Adrenal gland (tissue), 12 donors: ENCODE results near the gene CBL. TPM values are rescaled to one million over a fixed set of nuclear protein-coding genes. Genes with fewer than 3 reads are reported as not detected.
"Not testable (repeated sequence)": the region's sequence is repeated elsewhere in the genome, so short reads cannot be mapped to it uniquely, and the experiment has no call there.

Source experiments
- DNase-seq, 7 donors: peaks; one replicate each; pipeline ENCODE4 v3.0.0-alpha.2; 2019 to 2020
- H3K27ac ChIP-seq, 5 donors: fragments of 200-600 bp; sonication (generic) in 4 of 5; 1 replicate in 3 of 5; 2 replicates in 2 of 5; pipeline versions ENCODE4 v1.5.1 to v1.8.0; 2016 to 2020; ENCODE audit warnings: mild to moderate bottlenecking in 1 of 5
- H3K27me3 ChIP-seq: fragments of 200-600 bp; 2 replicates; pipeline ENCODE4 v1.8.0; 2021
- H3K36me3 ChIP-seq, 2 donors: fragments of 200-600 bp; replicated peaks in 1 of 2; 1 replicate in 1 of 2; 2 replicates in 1 of 2; pipeline versions ENCODE4 v1.5.1 to v1.8.0; 2018 to 2022
- H3K4me1 ChIP-seq, 2 donors: fragments of 200-600 bp; replicated peaks in 1 of 2; 1 replicate in 1 of 2; 2 replicates in 1 of 2; pipeline versions ENCODE4 v1.5.1 to v1.8.0; 2018 to 2021
- H3K4me3 ChIP-seq, 4 donors: fragments of 200-600 bp; sonication (generic) in 3 of 4; one replicate each; pipeline ENCODE4 v1.5.1; 2016 to 2018
- H3K9me3 ChIP-seq, 3 donors: fragments of 200-600 bp; sonication (generic) in 1 of 3; replicated peaks in 1 of 3; 1 replicate in 2 of 3; 2 replicates in 1 of 3; pipeline versions ENCODE4 v1.5.1 to v1.8.0; 2016 to 2021
- CTCF ChIP-seq, 6 experiments: fragments of 450-650 bp in 4 of 6; fragments of 200-600 bp in 2 of 6; sonication (generic) in 1 of 6; IDR thresholded peaks; 1 replicate in 5 of 6; 2 replicates in 1 of 6; pipeline versions ENCODE4 v1.5.1 to v1.8.0; 2016 to 2021; ENCODE audit warnings: antibody characterized with exemption in 6 of 6, mild to moderate bottlenecking in 2 of 6, moderate library complexity in 1 of 6
- POLR2A ChIP-seq, 2 donors: fragments of 450-650 bp; IDR thresholded peaks; one replicate each; pipeline ENCODE4 v1.6.1; 2017; ENCODE audit warnings: antibody characterized with exemption in 2 of 2, mild to moderate bottlenecking in 2 of 2, moderate library complexity in 1 of 2
- WGBS, 4 donors: extraction: QIAGEN DNeasy Blood & Tissue Kit in 2 of 4; methylation state at CpG; one replicate each; pipeline versions ENCODE4 v1.1.5 to v1.1.7; 2013 to 2017; 5-methylcytosine and 5-hydroxymethylcytosine counted together
- intact Hi-C, 2 donors: fragments of 100-400 bp; cut with DNase I; formaldehyde crosslinking; loops; one replicate each; pipeline versions ENCODE4 v1.14.1 to v1.15.0; 2022 to 2023
- polyA plus RNA-seq, 3 donors: library from polyadenylated mRNA; stranded (reverse); fragments of 200-250 nt in 2 of 3; fragments of 350-450 nt in 1 of 3; fragmentation: Illumina TruSeq in 1 of 3; extraction: RNeasy Lipid Tissue Mini Kit (QIAGEN cat#74804) in 1 of 3; gene quantifications; one replicate each; pipeline ENCODE4 v1.2.3, GENCODE V29; 2013 to 2014
- total RNA-seq, 9 donors: library from RNA; depleted of rRNA in 4 of 9; stranded (reverse); fragments of >200 nt in 4 of 9; fragments of 120-200 nt in 1 of 9; fragmentation: NEBNext Ultra II Directional in 1 of 9; extraction: Animal tissue kit (Norgen Biotek cat#: 25700) in 1 of 9; gene quantifications; one replicate each; pipeline versions ENCODE4 v1.1.0 to v1.2.4, GENCODE V29; 2013 to 2023
- donor health status: healthy with polysubstance abuse.
- donor health status: Bipolar disorder and iron deficiency.
- donor health status: DM: yes; HTN: yes; CAD: no.
- donor health status: DM: no; HTN: no; CAD: no.
- donor health status: DM: no; HTN: no; CAD: no.
- donor health status: DM: yes; HTN: yes; CAD: no.

The CBL gene
- total and polyA plus RNA-seq, 12 donors, result 4.9 to 21.9 (median 13.5) TPM

- Histone ChIP-seq H3K27ac (no peak overlapping the region), H3K36me3 (no peaks in the 10 kb centered on the region), H3K27me3 (no peaks in the 10 kb centered on the region), H3K9me3 (no peaks in the 10 kb centered on the region), H3K4me1 (no peaks in the 10 kb centered on the region), H3K4me3 (no peak overlapping the region)
- peak in 1 of 7 donors; percentile 9 for DNase-seq
- WGBS, 4 donors, result 79 to 87% (median 84%) methylated on average over 6 of the region's 6 CpGs
- intact Hi-C loops, result loop anchor here in 1 of 2 donors (10.0 kb wide), 1 partner anchor 54 kb away; the partner anchor contains the start of gene ABCG4
- TF ChIP-seq CTCF (IDR thresholded peaks at IDR 0.05) (no peak), POLR2A (IDR thresholded peaks at IDR 0.05) (no peak)
These were observed 7.2 kb upstream of the CBL start for GRCh38 chr11:119198925-119199324.

GRCh38 chr11:119201236-119201635, 4.9 kb upstream of the CBL start:
- H3K4me3 ChIP-seq, H3K9me3 ChIP-seq, H3K36me3 ChIP-seq, H3K27me3 ChIP-seq, H3K27ac ChIP-seq: not testable (repeated sequence)
- WGBS, 4 donors, result 36 to 66% (median 52%) methylated on average over 5 of the region's 5 CpGs
- intact Hi-C loops, result loop anchor here (5.0 to 10.0 kb wide), 2 partner anchors 121 to 134 kb away; partner anchors contain the start of gene RNF26 (in 1 of the 2)
- peaks cover 7 to 11% of the 10 kb centered on the region in 2 donors for H3K4me1 ChIP-seq
- DNase-seq, result peak in 6 of 7 donors; percentile 38 to 80 (median 67)

- no peak for DNase-seq
- TF ChIP-seq POLR2A (IDR thresholded peaks at IDR 0.05), result no peak
- TF ChIP-seq CTCF (IDR thresholded peaks at IDR 0.05), result no peak
- Histone ChIP-seq H3K4me1 (peaks cover 7 to 18% of the 10 kb centered on the region in 2 donors), H3K36me3 (no peaks in the 10 kb centered on the region), H3K9me3 (no peaks in the 10 kb centered on the region), H3K27ac (no peak overlapping the region), H3K27me3 (no peaks in the 10 kb centered on the region), H3K4me3 (no peak overlapping the region)
- intact Hi-C loops, result loop anchor here (5.0 to 10.0 kb wide), 2 partner anchors 120 to 132 kb away; partner anchors contain the start of gene RNF26 (in 1 of the 2)
- WGBS, 4 donors, result 82 to 92% (median 89%) methylated on average over 7 of the region's 7 CpGs
These were observed 3.6 kb upstream of the CBL start for GRCh38 chr11:119202554-119202953.

- no peaks in the 10 kb centered on the region for H3K9me3 ChIP-seq
- no peak overlapping the region for H3K4me3 ChIP-seq
- H3K27me3 ChIP-seq, result no peaks in the 10 kb centered on the region
- no peak overlapping the region for H3K27ac ChIP-seq
- H3K36me3 ChIP-seq, result no peaks in the 10 kb centered on the region
- no peak for DNase-seq
- intact Hi-C loops, result loop anchor here (5.0 to 10.0 kb wide), 2 partner anchors 118 to 131 kb away; partner anchors contain the start of gene RNF26 (in 1 of the 2)
- TF ChIP-seq POLR2A (IDR thresholded peaks at IDR 0.05), result no peak
- H3K4me1 ChIP-seq, result peaks cover 7 to 33% of the 10 kb centered on the region in 2 donors
- 92 to 97% (median 94%) methylated on average over 9 of the region's 9 CpGs for WGBS, 4 donors
These were observed 2.1 kb upstream of the CBL start for GRCh38 chr11:119204066-119204465.

- Histone ChIP-seq H3K27ac (peak overlapping the region in 4 of 5 donors; percentile 11 to 92 (median 89)), H3K4me3 (peak overlapping the region in 1 of 4 donors; percentile 82), H3K27me3 (no peaks in the 10 kb centered on the region), H3K9me3 (no peaks in the 10 kb centered on the region), H3K36me3 (no peaks in the 10 kb centered on the region), H3K4me1 (peaks cover 7 to 33% of the 10 kb centered on the region in 2 donors)
- TF ChIP-seq CTCF (IDR thresholded peaks at IDR 0.05), result no peak
- no peak for TF ChIP-seq POLR2A (IDR thresholded peaks at IDR 0.05)
- DNase-seq, result peak in 2 of 7 donors; percentile 24 to 38
- intact Hi-C loops, result loop anchor here in 1 of 2 donors (10.0 kb wide), 1 partner anchor 130 kb away; the partner anchor contains the start of gene RNF26
- WGBS, 4 donors, result 42 to 59% (median 52%) methylated on average over 10 of the region's 10 CpGs
These were observed 1.1 kb upstream of the CBL start for GRCh38 chr11:119205080-119205479.
